Stimulated activated CD8-positive, alpha-beta memory T cell treated with anti-CD3 and anti-CD28 coated beads, Interleukin-7, amount 100 ng/mL, for 4 hours (primary cell): ENCODE data around the gene EFCAB6.

ENCODE experiments used
- DNase-seq, 2 donors: peaks; one replicate each; pipeline ENCODE4 v3.0.0-alpha.2; 2020; ENCODE audit warnings: low read depth in 2 of 2

EFCAB6 gene

GRCh38 chr22:43812149-43812842 lies at the start of gene EFCAB6:
Gene EFCAB6, minus strand, starts transcription at chr22:43812305. Its CDS starts 29,987 bp downstream, at chr22:43782318.
- peak; percentile 83 for DNase-seq

DNA sequence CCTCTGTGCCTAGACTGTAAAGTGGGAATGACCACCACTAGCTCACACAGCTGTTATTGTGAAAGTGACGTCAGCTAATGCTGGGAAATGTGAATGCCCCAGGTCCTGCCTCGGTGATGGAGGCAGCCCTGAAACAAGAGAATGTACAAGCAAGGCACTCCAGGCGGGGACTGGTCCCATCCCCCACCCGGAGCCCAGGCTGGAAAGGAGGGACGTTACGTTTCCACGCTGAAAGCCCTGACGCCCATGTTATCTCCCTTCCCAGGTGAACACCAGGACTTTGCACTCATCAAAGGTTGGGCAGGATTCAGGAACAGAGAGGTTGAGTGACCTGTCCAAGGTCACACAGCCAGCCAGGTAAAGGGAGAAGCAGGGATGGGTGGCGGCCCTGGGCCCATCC lies 49.4 kb upstream of the EFCAB6 start:
- DNase-seq: no peak

DNA sequence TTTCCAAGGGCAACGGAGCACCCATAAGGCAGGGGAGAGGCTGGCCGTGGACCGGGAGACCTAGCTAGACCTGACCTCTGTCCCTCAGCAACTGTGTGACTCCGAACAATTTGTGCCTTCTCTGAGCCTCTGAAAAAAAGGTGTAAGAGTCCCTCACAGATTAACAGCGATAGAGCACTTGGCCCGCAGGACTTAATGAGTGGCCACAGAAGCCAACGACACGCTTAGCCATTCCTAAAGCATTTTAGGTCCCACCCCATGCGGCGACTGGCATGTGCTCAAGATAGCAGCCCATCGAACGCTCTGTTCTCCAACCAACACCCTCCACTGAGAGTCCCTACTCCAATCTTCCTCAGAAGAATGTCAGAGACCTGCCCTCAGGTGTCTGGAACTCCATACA lies 48.7 kb upstream of the EFCAB6 start:
- DNase-seq: no peak

GRCh38 chr22:43860126-43860525 lies 48.0 kb upstream of the EFCAB6 start:
- DNase-seq: no peak

DNA sequence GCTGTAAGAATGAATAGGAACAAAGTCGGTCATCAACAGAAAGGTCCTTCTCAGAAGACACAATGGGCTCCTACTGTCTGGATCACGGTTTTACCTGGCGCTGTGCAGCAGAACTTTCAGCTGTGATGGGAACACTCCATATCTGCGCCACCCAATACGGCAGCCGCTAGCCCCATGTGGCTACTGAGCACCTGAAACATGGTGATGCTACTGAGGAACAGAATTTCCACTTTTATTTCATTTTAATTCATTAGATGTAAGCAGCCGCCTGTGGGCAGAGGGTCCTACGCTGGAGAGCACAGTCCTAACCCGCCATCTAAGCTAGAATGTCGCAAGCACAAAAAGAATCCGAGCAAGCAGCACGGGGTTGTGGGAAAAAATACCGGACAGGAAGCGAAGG lies 47.5 kb upstream of the EFCAB6 start:
- DNase-seq: no peak

DNA sequence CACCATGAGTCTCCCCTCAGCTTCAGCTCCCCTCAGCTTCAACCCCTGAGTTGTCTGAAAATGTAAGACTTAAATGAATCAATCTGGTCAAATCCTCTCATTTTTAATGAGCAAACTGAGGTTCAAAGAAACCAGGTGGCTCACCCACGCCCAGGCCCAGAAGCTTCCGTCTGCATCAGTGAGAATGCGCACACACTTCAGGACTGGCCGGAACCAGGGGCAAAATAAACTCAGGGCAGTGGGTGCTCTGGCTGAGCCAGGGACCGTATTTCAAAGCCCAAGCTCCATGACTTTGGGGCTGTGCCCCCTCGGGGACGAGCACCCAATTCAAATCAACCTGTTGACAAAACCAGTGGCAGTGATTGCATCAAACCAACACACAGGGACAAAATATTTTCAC lies 47.1 kb upstream of the EFCAB6 start:
- no peak for DNase-seq

DNA sequence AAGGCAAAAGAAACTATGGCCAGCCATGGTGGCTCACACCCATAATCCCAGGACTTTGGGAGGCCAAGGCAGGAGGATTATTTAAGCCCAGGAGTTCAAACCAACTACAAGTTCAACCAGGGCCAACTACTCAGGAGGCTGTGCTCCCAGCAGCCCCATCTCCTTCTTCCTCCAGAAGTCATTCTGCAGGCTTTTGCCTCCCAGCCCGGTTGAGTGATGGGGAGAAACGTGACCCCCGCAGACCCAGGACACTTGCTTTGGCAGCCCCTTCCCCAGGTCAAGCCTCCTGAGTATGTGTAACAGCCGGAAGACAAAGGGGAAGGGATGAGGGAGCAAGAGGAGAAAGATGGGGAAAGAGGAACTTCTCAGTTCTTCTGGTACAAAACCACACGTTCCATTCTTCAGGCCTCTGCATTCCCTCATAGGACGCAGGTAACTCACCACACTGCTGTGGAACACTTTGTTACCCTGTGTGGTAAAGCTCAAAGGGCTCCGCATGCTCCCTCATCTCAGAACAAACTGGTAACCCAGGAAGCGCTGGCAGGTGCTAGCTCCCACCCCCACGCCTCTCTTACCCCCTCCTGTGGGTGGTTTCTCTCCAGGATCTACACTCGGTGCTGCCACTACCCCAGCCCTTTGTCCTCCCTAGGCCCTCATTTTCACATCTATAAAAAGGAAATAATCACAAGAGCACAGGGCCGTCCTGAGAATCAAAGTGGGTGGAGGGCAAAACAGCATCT lies 46.2 kb upstream of the EFCAB6 start:
- no peak for DNase-seq

- no peak for DNase-seq
These were observed 45.3 kb upstream of the EFCAB6 start for GRCh38 chr22:43857367-43857766.

GRCh38 chr22:43855431-43855830 lies 43.3 kb upstream of the EFCAB6 start:
- no peak for DNase-seq

- DNase-seq: no peak
These were observed 42.7 kb upstream of the EFCAB6 start for GRCh38 chr22:43854786-43855271.

GRCh38 chr22:43854121-43854785 lies 42.1 kb upstream of the EFCAB6 start:
- DNase-seq: no peak

- DNase-seq: no peak
These were observed 41.3 kb upstream of the EFCAB6 start for GRCh38 chr22:43853328-43853931.

DNA sequence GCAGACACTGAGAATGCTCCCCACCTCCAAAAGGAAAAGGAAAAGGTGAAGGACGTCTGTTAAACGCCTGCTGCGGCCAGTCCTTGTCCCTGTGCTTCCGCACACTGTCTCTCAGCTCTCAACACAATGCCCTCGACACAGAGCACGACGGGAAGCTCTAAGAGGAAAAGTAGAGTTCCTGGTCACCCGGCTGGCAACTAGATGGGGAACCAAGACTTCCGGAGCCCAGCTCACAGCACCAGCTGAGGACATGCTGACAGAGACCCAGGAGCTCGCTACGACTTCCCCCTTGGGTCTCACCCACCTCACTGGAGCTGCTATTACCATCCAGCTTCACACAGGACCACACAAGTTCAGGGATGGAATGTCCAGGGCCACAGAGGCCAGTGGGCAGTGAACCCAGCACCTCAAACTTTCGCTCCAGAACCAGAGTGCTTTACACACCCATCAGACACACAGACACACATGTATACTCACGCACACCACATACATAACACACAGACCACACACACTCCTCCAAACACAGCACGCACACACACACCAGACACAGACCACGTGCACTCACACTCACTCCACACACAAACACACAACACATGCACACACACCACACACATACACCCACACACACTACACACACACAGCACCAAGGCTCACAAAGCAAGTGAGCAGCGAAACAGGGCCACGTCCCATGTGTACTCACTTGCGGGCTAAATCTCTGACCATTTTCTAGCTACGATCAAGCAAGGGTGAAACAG lies 40.6 kb upstream of the EFCAB6 start:
- DNase-seq: no peak

GRCh38 chr22:43851979-43852307 lies 39.8 kb upstream of the EFCAB6 start:
- DNase-seq: no peak

DNA sequence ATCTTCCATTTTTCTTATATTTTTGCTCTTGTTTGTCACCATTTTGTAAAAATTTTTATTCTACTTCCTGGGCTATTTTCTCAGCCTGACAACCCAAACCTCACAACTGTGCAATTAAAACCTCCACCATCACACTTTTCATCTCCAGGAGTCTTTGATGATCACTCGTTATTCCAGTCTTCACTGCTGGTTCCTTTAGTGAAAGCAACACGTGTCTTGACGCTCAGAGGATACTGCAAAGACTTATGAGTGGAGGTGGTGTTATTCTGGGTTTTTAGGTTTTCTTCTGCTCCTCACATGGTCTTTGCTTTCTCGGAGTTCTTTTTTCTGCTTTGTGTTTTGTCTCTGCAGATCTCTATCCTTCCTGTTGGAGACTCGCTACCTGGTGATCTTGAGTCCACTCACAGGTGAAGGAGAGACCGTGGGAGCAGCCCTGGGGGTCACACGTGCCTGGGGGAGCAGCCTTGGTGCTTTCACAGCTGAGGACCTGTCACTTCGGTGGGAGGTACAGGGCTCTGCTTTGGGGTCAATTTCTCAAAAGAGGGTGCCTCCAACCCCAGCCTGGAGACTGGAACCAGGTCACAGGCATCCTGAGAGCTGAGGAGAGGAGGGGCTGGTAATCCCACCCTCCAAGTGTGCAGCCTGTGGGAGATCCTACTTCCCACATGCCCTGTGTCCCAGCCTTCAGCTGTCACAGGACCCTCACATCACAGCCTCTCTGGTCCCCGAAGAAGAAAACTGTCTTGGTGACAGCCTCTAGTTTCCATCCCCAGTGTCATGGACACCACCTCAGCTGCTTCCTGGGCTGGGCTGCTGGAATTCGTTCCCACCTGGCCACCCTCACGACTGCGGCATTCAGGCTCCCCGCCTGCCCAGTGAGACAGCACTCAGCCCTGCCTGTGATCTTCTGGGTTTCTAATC lies 39.2 kb upstream of the EFCAB6 start:
- DNase-seq: no peak

- no peak for DNase-seq
These were observed 38.4 kb upstream of the EFCAB6 start for GRCh38 chr22:43850529-43850928.

DNA sequence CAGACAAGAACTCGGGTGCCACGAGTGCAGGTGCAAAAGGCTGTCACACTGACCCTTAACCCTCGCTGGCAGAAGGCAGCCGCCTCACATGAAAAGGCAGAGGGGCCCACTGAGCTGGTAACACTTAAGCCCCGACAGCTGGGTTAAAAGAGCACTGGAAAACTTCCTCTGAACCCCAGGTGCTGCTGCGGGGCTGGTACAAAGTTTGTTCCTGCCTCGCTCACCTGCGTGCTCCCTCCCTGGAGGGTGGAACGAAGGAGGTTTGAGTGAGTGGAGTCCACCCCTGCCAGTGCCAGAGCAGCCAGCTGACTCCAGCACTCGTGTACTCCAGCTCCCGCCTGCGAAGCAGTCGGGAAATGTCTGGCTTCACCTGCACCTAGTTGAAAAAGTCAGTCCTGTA lies 37.6 kb upstream of the EFCAB6 start:
- DNase-seq: no peak

DNA sequence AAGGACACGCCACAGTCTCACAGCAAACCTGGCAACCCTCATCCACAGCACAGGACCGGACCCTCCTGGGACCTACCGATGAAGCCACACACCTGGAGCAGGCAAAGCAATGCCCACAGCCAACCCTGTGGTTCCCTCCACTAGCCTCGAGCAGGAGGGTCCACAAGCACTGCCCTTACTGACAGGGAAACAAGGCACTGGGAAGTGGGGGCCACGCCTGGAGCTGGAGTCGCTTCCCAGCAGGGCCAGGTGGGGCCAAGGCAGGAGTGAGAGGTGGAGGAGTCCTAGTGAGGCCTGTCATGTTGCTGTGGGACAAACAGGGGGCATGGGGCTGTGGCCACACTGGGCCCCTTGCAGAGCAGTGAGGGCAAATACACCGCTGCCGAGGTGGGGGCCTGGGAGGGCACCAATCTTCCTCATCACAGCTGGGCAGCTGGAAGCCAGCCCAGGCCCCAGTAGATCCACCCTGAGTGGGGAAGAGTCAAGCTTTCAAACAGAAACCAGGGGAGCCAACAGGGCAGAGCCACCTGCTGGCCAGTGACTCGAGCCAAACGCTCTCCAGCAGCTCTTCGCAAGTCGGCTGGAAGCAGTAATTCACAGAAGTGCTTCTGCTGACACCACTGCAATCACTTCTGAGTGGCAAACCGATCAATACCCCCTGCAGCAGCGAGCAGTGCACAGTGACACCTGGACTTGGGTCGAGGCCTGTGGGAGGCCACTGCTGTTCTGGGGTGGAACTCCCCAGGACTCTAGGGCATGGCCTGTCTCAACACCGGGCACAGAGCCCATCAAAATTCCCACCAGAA lies 36.5 kb upstream of the EFCAB6 start:
- no peak for DNase-seq

GRCh38 chr22:43847376-43848289 lies 35.5 kb upstream of the EFCAB6 start:
- DNase-seq: no peak
